ENCODE measurements around the gene IPCEF1.

GRCh38 chr6:154359679-154360078 lies 3.1 kb upstream of the IPCEF1 start:
- TF ChIP-seq, protein P1, sequence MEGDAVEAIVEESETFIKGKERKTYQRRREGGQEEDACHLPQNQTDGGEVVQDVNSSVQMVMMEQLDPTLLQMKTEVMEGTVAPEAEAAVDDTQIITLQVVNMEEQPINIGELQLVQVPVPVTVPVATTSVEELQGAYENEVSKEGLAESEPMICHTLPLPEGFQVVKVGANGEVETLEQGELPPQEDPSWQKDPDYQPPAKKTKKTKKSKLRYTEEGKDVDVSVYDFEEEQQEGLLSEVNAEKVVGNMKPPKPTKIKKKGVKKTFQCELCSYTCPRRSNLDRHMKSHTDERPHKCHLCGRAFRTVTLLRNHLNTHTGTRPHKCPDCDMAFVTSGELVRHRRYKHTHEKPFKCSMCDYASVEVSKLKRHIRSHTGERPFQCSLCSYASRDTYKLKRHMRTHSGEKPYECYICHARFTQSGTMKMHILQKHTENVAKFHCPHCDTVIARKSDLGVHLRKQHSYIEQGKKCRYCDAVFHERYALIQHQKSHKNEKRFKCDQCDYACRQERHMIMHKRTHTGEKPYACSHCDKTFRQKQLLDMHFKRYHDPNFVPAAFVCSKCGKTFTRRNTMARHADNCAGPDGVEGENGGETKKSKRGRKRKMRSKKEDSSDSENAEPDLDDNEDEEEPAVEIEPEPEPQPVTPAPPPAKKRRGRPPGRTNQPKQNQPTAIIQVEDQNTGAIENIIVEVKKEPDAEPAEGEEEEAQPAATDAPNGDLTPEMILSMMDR (IDR thresholded peaks at IDR 0.05; ENCODE audit: extremely low read depth in 1 of 2, insufficient read depth in 1 of 2, low read depth in 1 of 2, low read length in 2 of 2), result no peak
- TF ChIP-seq MAX (IDR thresholded peaks at IDR 0.05; ENCODE audit: insufficient read depth, insufficient read length), result no peak
- TF ChIP-seq POLR2AphosphoS5 (IDR thresholded peaks at IDR 0.05; ENCODE audit: insufficient read depth, low read depth, low read length), result no peak
- TF ChIP-seq EZH2 (IDR thresholded peaks at IDR 0.05; ENCODE audit: borderline replicate concordance, low read depth, low read length, severe bottlenecking), result no peak
- TF ChIP-seq POLR2A (IDR thresholded peaks at IDR 0.05; ENCODE audit: low read depth, low read length), result no peak
- TF ChIP-seq MYC (IDR thresholded peaks at IDR 0.05; ENCODE audit: low read depth, low read length), result no peak
- TF ChIP-seq GATA2 (IDR thresholded peaks at IDR 0.05; ENCODE audit: insufficient read depth, insufficient read length, low read depth, low read length), result no peak
- no peak for TF ChIP-seq FOS (IDR thresholded peaks at IDR 0.05; ENCODE audit: borderline replicate concordance, insufficient read depth, low read length)
